IMR-90 (cell line): ENCODE results near the gene ANKIB1. TPM values are rescaled to one million over a fixed set of nuclear protein-coding genes. Genes with fewer than 3 reads are reported as not detected.

ENCODE experiments used
- ATAC-seq: fragments of 200-7000 bp; cut with Tn5 transposase; 2 replicates; pipeline ENCODE4 v1.9.1; 2020; ENCODE audit warnings: low read depth, mild to moderate bottlenecking, moderate library complexity
- BruUV-seq: library from RNA; stranded (reverse); fragments of 400-500 nt; replicated peaks from 2 replicates; lab custom pipeline; 2021; lab: Mats Ljungman, UMichigan
- CTCF ChIA-PET: fragments of 300-600 bp; formaldehyde crosslinking; extraction: SDS; loops from one replicate; lab custom pipeline; 2021; ENCODE audit warnings: antibody characterized with exemption; lab: Yijun Ruan, JAX
- POLR2A ChIA-PET: fragments of 300-600 bp; sonication (Branson Sonifier 250); formaldehyde crosslinking; loops from one replicate; lab custom pipeline; 2022; ENCODE audit warnings: antibody characterized with exemption; ENCODE audit not compliant: unreplicated experiment; lab: Charles Lee
- DNase-seq: peaks from one replicate; pipeline ENCODE4 v3.0.0; 2013
- H2AFZ ChIP-seq: replicated peaks from 2 replicates; pipeline ENCODE3; 2013; ENCODE audit warnings: low read length, mild to moderate bottlenecking; ENCODE audit not compliant: poor library complexity
- H2AK5ac ChIP-seq: 2 replicates; pipeline ENCODE4 v1.6.1; 2013; ENCODE audit warnings: low read depth, low read length, inconsistent platforms
- H2AK9ac ChIP-seq: replicated peaks from 2 replicates; pipeline ENCODE3; 2013; ENCODE audit warnings: mild to moderate bottlenecking, low read depth, low read length, moderate library complexity; ENCODE audit not compliant: poor library complexity
- H2BK120ac ChIP-seq: 2 replicates; pipeline ENCODE4 v1.6.1; 2013; ENCODE audit warnings: low read depth, low read length, inconsistent platforms
- H2BK15ac ChIP-seq: 3 replicates; pipeline ENCODE4 v1.6.1; 2013; ENCODE audit warnings: low read depth, low read length, inconsistent platforms
- H2BK20ac ChIP-seq: 2 replicates; pipeline ENCODE4 v1.6.1; 2013; ENCODE audit warnings: low read depth, mild to moderate bottlenecking, inconsistent platforms, low read length, moderate library complexity
- H2BK5ac ChIP-seq: 2 replicates; pipeline ENCODE4 v1.6.1; 2013; ENCODE audit warnings: mild to moderate bottlenecking, low read depth, low read length, inconsistent platforms; ENCODE audit not compliant: poor library complexity, severe bottlenecking
- H3K14ac ChIP-seq: replicated peaks from 2 replicates; pipeline ENCODE4 v1.6.1; 2013; ENCODE audit warnings: low read depth, low read length, inconsistent platforms
- H3K18ac ChIP-seq: 2 replicates; pipeline ENCODE4 v1.6.1; 2013; ENCODE audit warnings: low read depth, low read length, control low read depth
- H3K23ac ChIP-seq: 2 replicates; pipeline ENCODE4 v1.6.1; 2013; ENCODE audit warnings: low read depth, low read length, inconsistent platforms
- H3K27ac ChIP-seq: 2 replicates; pipeline ENCODE4 v1.5.1; 2013; ENCODE audit warnings: mild to moderate bottlenecking, control low read depth, low read length; ENCODE audit not compliant: insufficient read depth
- H3K27me3 ChIP-seq: 2 replicates; pipeline ENCODE4 v1.6.1; 2013; ENCODE audit warnings: low read length; ENCODE audit not compliant: control insufficient read depth, insufficient read depth
- H3K36me3 ChIP-seq: 2 replicates; pipeline ENCODE4 v1.6.1; 2013; ENCODE audit warnings: low read length, mixed read lengths; ENCODE audit not compliant: control insufficient read depth, insufficient read depth
- H3K4ac ChIP-seq: 2 replicates; pipeline ENCODE4 v1.6.1; 2013; ENCODE audit warnings: low read depth, low read length, inconsistent platforms
- H3K4me1 ChIP-seq: 2 replicates; pipeline ENCODE4 v1.6.1; 2013; ENCODE audit warnings: low read length, mixed read lengths; ENCODE audit not compliant: control insufficient read depth, insufficient read depth
- H3K4me2 ChIP-seq: 2 replicates; pipeline ENCODE4 v1.6.1; 2013; ENCODE audit warnings: low read depth, mild to moderate bottlenecking, control low read depth, low read length, moderate library complexity
- H3K4me3 ChIP-seq: 2 replicates; pipeline ENCODE4 v1.5.1; 2013; ENCODE audit warnings: low read depth, mild to moderate bottlenecking, control low read depth, low read length, moderate library complexity; ENCODE audit not compliant: insufficient read depth
- H3K56ac ChIP-seq: 2 replicates; pipeline ENCODE4 v1.6.1; 2013; ENCODE audit warnings: low read length, inconsistent platforms; ENCODE audit not compliant: insufficient read depth; ENCODE audit errors: extremely low read depth
- H3K79me1 ChIP-seq, 2 experiments: 2 replicates each; pipeline ENCODE4 v1.6.1; 2013; ENCODE audit warnings: low read length in 2 of 2, inconsistent platforms in 1 of 2, low read depth in 1 of 2
- H3K9ac ChIP-seq: 2 replicates; pipeline ENCODE4 v1.6.1; 2013; ENCODE audit warnings: low read depth, low read length, control low read depth
- H3K9me1 ChIP-seq: 2 replicates; pipeline ENCODE4 v1.6.1; 2013; ENCODE audit warnings: low read length, inconsistent platforms; ENCODE audit not compliant: insufficient read depth
- H3K9me3 ChIP-seq: 2 replicates; pipeline ENCODE4 v1.6.1; 2013; ENCODE audit warnings: low read length; ENCODE audit not compliant: control insufficient read depth, insufficient read depth
- H4K20me1 ChIP-seq: 2 replicates; pipeline ENCODE4 v1.6.1; 2013; ENCODE audit warnings: low read length, inconsistent platforms; ENCODE audit not compliant: insufficient read depth
- H4K5ac ChIP-seq: 2 replicates; pipeline ENCODE4 v1.6.1; 2013; ENCODE audit warnings: mild to moderate bottlenecking, low read depth, low read length, control low read depth
- H4K8ac ChIP-seq, 2 experiments: 2 replicates each; pipeline ENCODE4 v1.6.1; 2013; ENCODE audit warnings: low read depth in 2 of 2, low read length in 2 of 2, control low read depth in 1 of 2, inconsistent platforms in 1 of 2
- H4K91ac ChIP-seq: 2 replicates; pipeline ENCODE4 v1.6.1; 2013; ENCODE audit warnings: low read depth, low read length, inconsistent platforms; ENCODE audit not compliant: insufficient read depth
- CEBPB ChIP-seq: IDR thresholded peaks from 2 replicates; pipeline ENCODE4 v1.6.1; 2012; ENCODE audit warnings: low read depth, low read length, improper control_type of control experiment
- CHD1 ChIP-seq: IDR thresholded peaks from 2 replicates; pipeline ENCODE4 v1.6.1; 2012; ENCODE audit warnings: low read depth, low read length, improper control_type of control experiment
- ELK1 ChIP-seq: fragments of 150-350 bp; IDR thresholded peaks from 2 replicates; pipeline ENCODE4 v1.6.1; 2016; ENCODE audit warnings: low read depth, mild to moderate bottlenecking, low read length, moderate library complexity, borderline replicate concordance
- FOS ChIP-seq: fragments of 150-350 bp; IDR thresholded peaks from 2 replicates; pipeline ENCODE4 v1.6.1; 2016; ENCODE audit warnings: low read depth, low read length
- MAFK ChIP-seq: IDR thresholded peaks from 2 replicates; pipeline ENCODE4 v1.6.1; 2012; ENCODE audit warnings: low read depth, low read length, improper control_type of control experiment
- MXI1 ChIP-seq: IDR thresholded peaks from 2 replicates; pipeline ENCODE4 v1.6.1; 2012; ENCODE audit warnings: low read depth, mild to moderate bottlenecking, low read length, moderate library complexity, borderline replicate concordance
- NFE2L2 ChIP-seq: fragments of 150-350 bp; IDR thresholded peaks from 2 replicates; pipeline ENCODE4 v1.6.1; 2016; ENCODE audit warnings: low read depth, mild to moderate bottlenecking, low read length
- POLR2A ChIP-seq: IDR thresholded peaks from 2 replicates; pipeline ENCODE4 v1.6.1; 2012; ENCODE audit warnings: mild to moderate bottlenecking, low read depth, low read length
- RAD21 ChIP-seq: IDR thresholded peaks from 2 replicates; pipeline ENCODE4 v1.6.1; 2012; ENCODE audit warnings: low read length, improper control_type of control experiment
- WGBS, 2 experiments: methylation state at CpG; one replicate each; pipeline versions ENCODE4 v1.1.5 to v1.1.7; 2013; ENCODE audit warnings: missing lambda C conversion rate in 2 of 2; ENCODE audit not compliant: insufficient read length in 1 of 2; ENCODE audit errors: extremely low coverage in 2 of 2; 5-methylcytosine and 5-hydroxymethylcytosine counted together
- dilution Hi-C: fragments of 300-500 bp; cut with HindIII; formaldehyde crosslinking; loops from one replicate; pipeline ENCODE4 v1.14.3; 2018; ENCODE audit warnings: low sequenced_read_pairs; ENCODE audit not compliant: unreplicated experiment
- in situ Hi-C: fragments of 300-500 bp; cut with MboI; formaldehyde crosslinking; loops from 3 replicates; pipeline ENCODE4 v1.14.3; 2019; ENCODE audit warnings: low sequenced_read_pairs, inconsistent platforms, mixed read lengths
- intact Hi-C: fragments of 100-400 bp; cut with micrococcal nuclease; formaldehyde crosslinking; loops from 2 replicates; pipeline ENCODE4 v1.10.0; 2022
- polyA plus RNA-seq, 3 experiments: library from polyadenylated mRNA; depleted of rRNA; stranded (reverse); fragments of >200 nt; gene quantifications; 2 replicates each; pipeline ENCODE4 v1.2.3, GENCODE V29; 2012; ENCODE audit warnings: low replicate concordance in 1 of 3
- total RNA-seq: library from RNA; depleted of rRNA; stranded (reverse); fragments of >200 nt; gene quantifications from 2 replicates; pipeline ENCODE4 v1.2.3, GENCODE V29; 2012

Gene ANKIB1
- total and polyA plus RNA-seq, 2 of the 4 experiments (the other 2 are of a cell fraction) = 18.7 to 33.9 TPM

- H3K4me1 ChIP-seq = no peaks in the 10 kb centered on the region; the same call in 1 of the 2 replicates
- peak overlapping the region; percentile 93 for H3K27ac ChIP-seq
- H3K79me1 ChIP-seq = peaks cover 22 to 39% of the 10 kb centered on the region in 2 experiments
- H4K20me1 ChIP-seq = no peaks in the 10 kb centered on the region; the same call in 1 of the 2 replicates
- H2BK20ac ChIP-seq = no peak overlapping the region
- peak overlapping the region; percentile 96 for H3K4ac ChIP-seq
- H3K18ac ChIP-seq = no peak overlapping the region; the same call in 1 of the 2 replicates
- dilution Hi-C loops (no loop called here), in situ Hi-C loops (no loop called here), intact Hi-C loops (loop anchor here (5.0 kb wide), 1 partner anchor 202 kb away; the partner anchor contains the start of gene GATAD1)
- H2BK15ac ChIP-seq = no peak overlapping the region
- ChIA-PET CTCF (interaction anchor here (0.5 kb wide), 1 partner anchor 350 kb away, joined by 4 read pairs; no protein-coding TSS in a partner anchor), POLR2A (no interaction called here)
- TF ChIP-seq ELK1 (no peak), POLR2A (no peak), RAD21 (no peak), CEBPB (no peak), MXI1 (no peak), FOS (no peak), CHD1 (no peak), MAFK (no peak), NFE2L2 (no peak)
- H3K56ac ChIP-seq = peak overlapping the region; percentile 80
- no TSS peak for BruUV-seq
- DNase-seq (peak; percentile 7), ATAC-seq (peak; percentile 1; the same call in 1 of the 2 replicates)
- no peaks in the 10 kb centered on the region for H3K27me3 ChIP-seq
- WGBS, 2 experiments = 3% methylated on average over 5 of the region's 11 CpGs; no CpG with 5 or more reads in 1 of the 2 experiments
- peaks cover 2% of the 10 kb centered on the region; the same call in 1 of the 2 replicates for H3K36me3 ChIP-seq
- peak overlapping the region; percentile 100 for H3K4me2 ChIP-seq
- H3K9me1 ChIP-seq = no peaks in the 10 kb centered on the region
- no peak overlapping the region for H2AK5ac ChIP-seq
- peak overlapping the region; percentile 95 for H2AFZ ChIP-seq
- H2BK120ac ChIP-seq = no peak overlapping the region
- H3K4me3 ChIP-seq = peak overlapping the region; percentile 83
- peak overlapping the region; percentile 92 for H3K14ac ChIP-seq
- no peaks in the 10 kb centered on the region for H3K9me3 ChIP-seq
- peak overlapping the region; percentile 88 for H3K23ac ChIP-seq
- H4K8ac ChIP-seq = peak overlapping the region; percentile 97 to 100
- H2AK9ac ChIP-seq = peak overlapping the region; percentile 96
- H2BK5ac ChIP-seq = peak overlapping the region; percentile 90
- H3K9ac ChIP-seq = peak overlapping the region; percentile 91
- peak overlapping the region; percentile 93 for H4K5ac ChIP-seq
- peak overlapping the region; percentile 98 for H4K91ac ChIP-seq
Observed at GRCh38 chr7:92244808-92245486, 827 bp upstream of the ANKIB1 start.
